ENCODE measurements around the gene PNPLA6.

- TF ChIP-seq CTCF (IDR thresholded peaks at IDR 0.05) (no peak), POLR2A (IDR thresholded peaks at IDR 0.05) (no peak)
These were observed 6.4 kb downstream of the PNPLA6 start for GRCh38 chr19:7541828-7542443.
